HG03159 (cell line): Measurements from ENCODE around the gene PLD3.

Experiments
- ATAC-seq: cut with Tn5 transposase; IDR thresholded peaks from one replicate; pipeline ENCODE4 v1.9.1; 2021; ENCODE audit warnings: mild to moderate bottlenecking, moderate library complexity; ENCODE audit not compliant: unreplicated experiment

PLD3 gene

DNA sequence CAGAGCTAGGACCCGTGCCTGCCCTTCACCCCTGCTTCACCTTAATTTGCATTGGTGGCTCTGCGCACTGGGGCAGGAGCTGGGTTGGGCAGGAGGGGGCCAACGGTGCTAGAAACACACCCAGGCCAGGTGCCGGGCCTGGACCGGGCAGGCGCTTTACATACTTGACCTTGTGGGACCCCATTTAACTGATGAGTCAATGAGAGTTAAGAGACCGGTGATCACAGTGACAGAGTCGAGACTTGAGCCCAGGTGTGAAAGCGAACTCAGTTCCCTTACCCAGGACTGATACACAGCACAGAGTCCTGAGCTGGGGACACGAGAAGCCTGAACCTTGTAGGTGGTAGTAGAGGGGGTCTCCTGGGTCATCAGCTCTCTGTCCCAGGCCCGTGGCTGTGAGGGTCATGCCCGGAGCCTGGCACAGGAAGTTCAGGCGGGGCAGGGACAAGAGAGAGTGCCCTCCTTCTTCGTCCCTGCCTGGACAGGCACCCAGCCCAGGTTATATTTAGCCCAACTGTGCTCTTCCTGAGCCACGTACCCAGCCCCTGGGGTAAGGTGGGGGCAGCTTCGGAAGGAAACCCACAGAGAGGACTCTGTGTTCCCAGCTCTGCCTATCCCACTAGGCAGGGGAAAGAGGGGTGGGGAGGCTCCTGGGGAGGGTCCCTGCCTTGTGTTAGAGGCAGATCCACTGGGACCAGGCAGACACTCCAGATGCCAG lies 62.8 kb downstream of the PLD3 start:
- no peak for ATAC-seq

DNA sequence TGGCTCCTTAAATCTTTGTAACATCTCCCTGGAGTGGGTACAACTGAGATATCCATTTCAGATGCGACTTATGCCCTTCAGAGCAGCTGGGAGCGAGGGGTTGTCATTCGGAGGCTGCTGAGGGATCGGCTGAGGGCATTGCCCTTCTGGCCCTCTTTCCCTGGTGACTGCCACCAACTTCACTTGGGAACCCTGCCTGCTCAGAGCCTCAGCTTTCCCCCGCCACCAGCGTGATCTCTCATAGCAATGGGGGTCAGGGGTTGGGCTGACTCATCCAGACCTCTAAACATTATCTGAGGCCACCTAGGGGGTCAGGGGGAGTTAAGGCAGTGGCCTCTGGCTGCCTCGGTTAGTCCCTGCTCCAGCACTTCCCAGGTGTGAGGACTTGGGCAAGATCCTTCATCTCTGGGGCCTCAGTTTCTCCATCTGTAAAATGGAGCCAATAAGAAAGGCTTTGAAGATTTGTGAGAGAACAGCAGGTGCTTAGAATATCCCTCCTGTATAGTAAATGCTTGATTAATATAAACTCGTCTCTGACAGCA lies 63.5 kb downstream of the PLD3 start:
- no peak for ATAC-seq

DNA sequence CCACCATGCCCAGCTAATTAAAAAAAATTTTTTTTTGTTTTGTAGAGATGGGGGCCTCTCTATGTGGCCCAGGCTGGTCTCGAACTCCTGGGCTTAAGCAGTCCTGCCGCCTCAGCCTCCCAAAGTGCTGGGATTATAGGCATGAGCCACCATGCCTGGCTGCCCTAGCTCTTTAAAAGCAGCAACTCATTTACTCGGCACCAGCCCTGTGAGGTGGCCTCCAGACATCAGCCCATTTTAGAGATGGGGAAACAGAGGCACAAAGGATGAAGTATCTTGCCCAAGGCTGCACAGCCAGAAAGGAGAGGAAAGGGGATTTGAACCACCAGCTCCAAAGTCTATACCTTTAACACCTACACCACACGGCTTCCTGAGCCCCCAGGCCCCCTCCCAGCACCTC lies 64.4 kb downstream of the PLD3 start:
- ATAC-seq, result no peak

DNA sequence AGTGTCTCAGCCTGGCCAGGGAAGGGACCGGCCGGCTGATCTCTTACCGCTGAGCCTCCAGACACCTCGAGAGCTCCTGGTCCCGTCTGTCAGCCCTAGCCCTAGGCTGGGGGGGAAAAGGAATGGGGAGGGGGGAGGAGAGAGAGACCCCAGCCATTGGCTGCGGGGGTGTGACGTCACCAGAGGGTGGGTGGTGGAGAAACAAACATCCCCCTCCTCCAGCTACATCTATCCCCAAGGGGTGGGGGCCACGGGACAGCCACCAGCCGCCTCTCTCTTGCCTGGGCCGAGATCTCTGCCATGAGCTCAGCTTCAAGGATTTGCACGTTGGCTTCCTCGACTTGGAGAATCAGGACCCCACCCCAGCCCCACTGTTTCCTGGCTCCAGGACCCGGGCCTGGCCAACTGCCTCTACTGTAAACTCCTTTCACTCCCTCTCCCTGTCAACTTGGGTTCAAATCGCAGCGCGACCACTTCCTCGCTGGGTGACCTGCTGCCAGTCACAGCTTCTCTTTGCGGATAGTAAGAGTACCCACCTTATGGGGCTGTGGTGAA lies 64.9 kb downstream of the PLD3 start, which contains the start of gene PRX:
TSS of gene PRX (minus strand) at position 88 of the 555 bp plus-strand sequence. CDS start 5,446 bp downstream, outside the sequence.
- no peak for ATAC-seq

- no peak for ATAC-seq
Observed at GRCh38 chr19:40414542-40415535, 66.3 kb downstream of the PLD3 start.

DNA sequence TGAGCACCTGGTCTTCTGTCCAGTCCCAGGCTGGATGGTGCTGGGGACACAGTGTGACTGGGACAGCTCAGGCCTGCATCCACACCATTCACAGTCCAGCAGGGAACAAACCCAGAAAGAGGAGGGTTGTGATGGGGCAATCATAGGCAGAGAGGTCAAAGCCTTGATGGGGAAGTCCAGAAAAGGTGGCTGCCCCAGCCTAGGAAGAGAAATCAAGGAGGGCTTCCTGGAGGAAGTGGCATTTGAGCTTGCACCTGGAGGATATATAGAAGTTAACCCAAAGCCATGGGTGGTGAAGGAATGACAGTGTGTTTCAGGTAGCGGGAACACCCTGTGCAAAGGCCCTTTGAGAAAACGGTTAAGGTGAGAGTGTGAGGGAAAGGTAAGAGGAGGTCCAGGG lies 67.3 kb downstream of the PLD3 start:
- ATAC-seq, result no peak

GRCh38 chr19:40416918-40417642 lies 68.6 kb downstream of the PLD3 start:
- ATAC-seq, result no peak

DNA sequence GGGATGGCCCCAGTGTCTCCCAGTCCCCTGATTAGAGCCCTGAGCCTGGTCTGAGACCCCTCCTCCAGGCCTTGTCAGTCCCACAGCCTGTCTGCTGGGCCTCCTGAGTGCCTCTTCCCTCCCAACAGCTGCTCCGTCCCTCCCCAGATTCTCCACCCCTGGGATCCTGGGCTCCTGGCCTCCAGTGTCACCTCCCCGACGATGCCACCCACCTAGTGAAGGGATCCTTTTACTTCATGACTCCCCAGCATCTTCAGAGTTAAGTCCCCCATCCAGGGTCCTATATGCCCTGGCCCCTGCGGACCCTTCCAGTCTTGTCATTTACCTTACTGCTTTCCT lies 69.1 kb downstream of the PLD3 start:
- no peak for ATAC-seq

DNA sequence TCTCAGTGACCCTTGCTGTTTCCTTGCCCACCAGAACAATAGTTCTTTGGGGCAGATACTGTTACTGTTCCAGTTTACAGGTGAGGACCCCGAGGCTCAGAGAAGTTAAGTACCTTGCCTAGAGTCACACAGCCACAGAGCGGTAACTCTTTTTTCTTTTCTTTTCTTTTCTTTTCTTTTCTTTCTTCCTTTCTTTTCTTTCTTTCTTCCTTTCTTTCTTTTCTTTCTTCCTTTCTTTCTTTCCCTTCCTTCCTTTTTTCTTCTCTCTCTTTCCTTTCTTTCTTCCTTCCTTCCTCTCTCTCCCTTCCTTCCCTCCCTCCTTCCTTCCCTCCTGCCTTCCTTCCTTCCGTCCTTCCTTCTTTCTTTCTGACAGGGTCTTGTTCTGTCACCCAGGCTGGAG lies 69.5 kb downstream of the PLD3 start:
- ATAC-seq, result no peak

GRCh38 chr19:40419066-40419612 lies 70.6 kb downstream of the PLD3 start:
- ATAC-seq, result no peak

GRCh38 chr19:40419780-40420179 lies 71.3 kb downstream of the PLD3 start:
- no peak for ATAC-seq

DNA sequence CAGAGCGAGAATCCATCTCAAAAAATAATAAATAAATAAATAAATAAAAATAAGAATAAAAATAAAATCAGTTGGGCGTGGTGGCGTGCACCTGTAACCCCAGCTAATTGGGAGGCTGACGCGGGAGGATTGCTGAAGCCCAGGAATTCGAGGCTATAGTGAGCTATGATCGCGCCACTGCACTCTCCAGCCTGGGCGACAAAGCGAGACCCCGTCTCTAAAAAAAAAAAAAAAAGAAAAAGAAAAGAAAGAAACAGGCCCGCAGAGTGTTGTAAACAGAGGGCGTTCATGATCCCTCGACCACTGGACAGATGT lies 71.9 kb downstream of the PLD3 start:
- ATAC-seq, result no peak

DNA sequence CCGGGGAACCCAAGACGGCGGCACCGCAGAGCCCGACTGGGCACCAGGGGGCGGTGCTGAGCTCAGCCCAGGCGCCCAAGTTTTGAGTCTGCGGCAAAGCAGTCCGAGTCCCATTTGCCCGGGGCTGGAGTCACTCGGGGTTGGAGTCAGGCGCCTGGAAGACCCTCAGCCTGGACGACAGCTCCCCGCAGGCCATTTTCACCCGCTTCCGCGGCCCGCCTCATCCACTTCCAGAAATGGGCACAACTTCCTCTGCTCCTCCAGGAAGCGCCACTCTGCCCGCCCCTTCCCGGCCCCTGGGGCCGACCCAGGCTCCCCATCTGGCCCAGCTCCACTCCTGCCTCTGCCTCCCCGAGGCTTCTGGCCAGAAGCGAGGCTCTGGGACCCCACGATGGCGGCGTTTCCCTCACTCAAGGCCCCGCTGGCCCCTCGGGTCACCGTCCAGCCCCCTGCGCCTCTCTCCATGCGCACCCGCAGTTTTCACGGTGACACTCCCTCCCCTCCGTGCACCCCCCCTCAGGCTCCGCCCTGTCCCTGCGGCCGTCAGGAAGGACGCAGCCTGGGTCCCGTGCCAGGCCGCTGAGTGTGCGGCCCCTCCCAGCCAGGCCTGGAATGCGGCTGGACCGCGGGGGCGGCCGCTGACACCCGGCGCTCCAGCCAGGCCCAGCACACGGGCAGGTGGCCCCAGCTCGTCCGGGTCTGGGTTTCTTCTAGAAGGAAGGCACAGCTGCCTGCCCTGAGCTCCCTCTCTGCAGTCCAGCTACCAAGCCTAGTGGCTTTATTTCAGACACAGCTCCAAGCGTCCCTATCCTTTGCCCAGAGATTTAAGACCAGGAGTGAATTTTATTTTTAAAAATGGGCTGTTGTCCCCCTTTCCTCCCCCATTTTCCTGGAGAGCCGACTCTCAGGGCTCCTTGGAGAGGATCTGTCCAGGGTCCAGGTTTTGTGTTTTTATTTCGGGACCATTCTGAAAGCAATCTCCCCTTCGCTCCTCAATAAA lies 72.6 kb downstream of the PLD3 start:
- ATAC-seq, result no peak

GRCh38 chr19:40421993-40422747 lies 73.7 kb downstream of the PLD3 start:
- no peak for ATAC-seq

GRCh38 chr19:40422748-40423566 lies 74.5 kb downstream of the PLD3 start:
- ATAC-seq, result no peak

DNA sequence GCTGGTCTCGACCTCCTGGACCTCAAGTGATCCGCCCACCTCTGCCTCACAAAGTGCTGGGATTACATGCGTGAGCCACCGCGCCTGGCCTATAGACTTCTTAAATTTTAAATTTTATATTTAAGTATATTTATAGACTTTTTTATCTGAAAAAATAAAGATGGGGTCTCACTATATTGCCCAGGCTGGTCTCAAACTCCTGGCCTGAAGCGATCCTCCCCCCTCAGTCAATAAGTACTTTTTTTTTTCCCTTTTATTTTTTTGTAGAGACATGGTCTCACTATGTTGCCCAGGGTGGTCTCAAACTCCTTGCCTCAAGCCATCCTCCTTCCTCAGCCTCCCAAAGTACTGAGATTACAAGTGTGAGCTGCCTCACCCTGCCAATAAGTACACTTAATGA lies 75.4 kb downstream of the PLD3 start:
- no peak for ATAC-seq

- ATAC-seq, result no peak
Observed at GRCh38 chr19:40424637-40425449, 76.3 kb downstream of the PLD3 start.
